HepG2 (cell line): Measurements from ENCODE around the gene RFTN1. TPM values are rescaled to one million over a fixed set of nuclear protein-coding genes. Genes with fewer than 3 reads are reported as not detected.

ENCODE experiments used
- ATAC-seq: fragments of 200-7000 bp; cut with Tn5 transposase; 3 replicates; pipeline ENCODE4 v1.9.1; 2020; ENCODE audit warnings: mild to moderate bottlenecking, moderate library complexity
- BruUV-seq: library from RNA; stranded (reverse); fragments of 400-500 nt; replicated peaks from 2 replicates; lab custom pipeline; 2021; lab: Mats Ljungman, UMichigan
- CTCF ChIA-PET: fragments of 300-600 bp; formaldehyde crosslinking; extraction: SDS; loops from one replicate; lab custom pipeline; 2021; ENCODE audit warnings: low total read pairs, inconsistent platforms, low intra/inter-chr PET ratio; lab: Yijun Ruan, JAX
- POLR2A ChIA-PET: fragments of 350-600 bp; sonication (Branson Sonifier 250); formaldehyde crosslinking; loops from one replicate; lab custom pipeline; 2020; ENCODE audit warnings: antibody characterized with exemption, inconsistent platforms; lab: Yijun Ruan, JAX
- DNase-seq: peaks from one replicate; pipeline ENCODE4 v3.0.0-alpha.2; 2015; ENCODE audit warnings: low spot score
- FAIRE-seq: peaks from 3 replicates; lab custom pipeline; 2011; peaks lifted over from hg19 to GRCh38; lab: Jason Lieb, UNC
- H2AFZ ChIP-seq: one replicate; pipeline ENCODE4 v1.6.1; 2011; ENCODE audit warnings: low read length, inconsistent platforms
- H3K27ac ChIP-seq: fragments of 300-600 bp; 3 replicates; pipeline ENCODE4 v1.8.0; 2011; ENCODE audit warnings: mixed run types, mild to moderate bottlenecking, mixed read lengths, low read length, inconsistent platforms; ENCODE audit not compliant: insufficient read depth; ENCODE audit errors: extremely low read length
- H3K27me3 ChIP-seq, 2 experiments: fragments of 200-600 bp in 1 of 2; 2 replicates in 1 of 2; 3 replicates in 1 of 2; pipeline versions ENCODE4 v1.6.0 to v1.8.0; 2011; ENCODE audit warnings: low read length in 2 of 2, mild to moderate bottlenecking in 2 of 2, moderate library complexity in 2 of 2, inconsistent platforms in 1 of 2; ENCODE audit not compliant: insufficient read depth in 2 of 2, control insufficient read depth in 1 of 2
- H3K36me3 ChIP-seq, 2 experiments: fragments of 200-600 bp in 1 of 2; replicated peaks in 1 of 2; 2 replicates in 1 of 2; 3 replicates in 1 of 2; pipeline versions ENCODE4 v1.5.1 to v1.8.0; 2011; ENCODE audit warnings: low read length in 2 of 2, inconsistent platforms in 1 of 2; ENCODE audit not compliant: insufficient read depth in 2 of 2, control insufficient read depth in 1 of 2
- H3K4me1 ChIP-seq: 2 replicates; pipeline ENCODE4 v1.5.1; 2012; ENCODE audit warnings: low read length, inconsistent platforms; ENCODE audit not compliant: insufficient read depth
- H3K4me2 ChIP-seq: 2 replicates; pipeline ENCODE4 v1.6.0; 2011; ENCODE audit warnings: low read depth, low read length, inconsistent platforms
- H3K4me3 ChIP-seq, 3 experiments: fragments of 200-600 bp in 1 of 3; sonication (generic), shearing (Covaris generic) in 1 of 3; replicated peaks in 1 of 3; 2 replicates each; pipeline ENCODE4 v1.5.1; 2011 to 2016; ENCODE audit warnings: low read length in 3 of 3, inconsistent platforms in 2 of 3, low read depth in 2 of 3, mild to moderate bottlenecking in 2 of 3, control low read depth in 1 of 3, mixed read lengths in 1 of 3; ENCODE audit not compliant: insufficient read depth in 1 of 3
- H3K79me2 ChIP-seq: one replicate; pipeline ENCODE4 v1.6.1; 2011; ENCODE audit warnings: low read length, inconsistent platforms; ENCODE audit not compliant: insufficient read depth
- H3K9ac ChIP-seq: 2 replicates; pipeline ENCODE4 v1.6.0; 2011; ENCODE audit warnings: mild to moderate bottlenecking, low read depth, low read length, inconsistent platforms; ENCODE audit not compliant: insufficient read depth
- H3K9me3 ChIP-seq: 2 replicates; pipeline ENCODE4 v1.5.1; 2012; ENCODE audit warnings: mild to moderate bottlenecking, low read length
- H4K20me1 ChIP-seq: 2 replicates; pipeline ENCODE4 v1.6.0; 2011; ENCODE audit warnings: inconsistent platforms, mild to moderate bottlenecking, low read length, moderate library complexity; ENCODE audit not compliant: insufficient read depth
- DNMT3B ChIP-seq: conservative IDR thresholded peaks from 2 replicates; pipeline ENCODE4 v1.6.1; 2016; ENCODE audit warnings: missing biosample characterization, control low read depth
- ERF ChIP-seq: IDR thresholded peaks from 2 replicates; pipeline ENCODE4 v1.6.1; 2018; ENCODE audit warnings: missing biosample characterization, missing genetic modification reagents
- KDM2A ChIP-seq: sonication (generic); formaldehyde crosslinking; IDR thresholded peaks from 2 replicates; pipeline ENCODE4 v1.4.0; 2020; ENCODE audit warnings: low read depth, missing genetic modification reagents, borderline replicate concordance
- SOX5 ChIP-seq: IDR thresholded peaks from 2 replicates; pipeline ENCODE4 v1.6.1; 2016; ENCODE audit warnings: borderline replicate concordance
- SYNCRIP ChIP-seq: fragments of 200-400 bp; formaldehyde crosslinking; IDR thresholded peaks from 2 replicates; pipeline ENCODE4 v1.6.1; 2018; ENCODE audit warnings: mild to moderate bottlenecking, low read depth, low read length; ENCODE audit not compliant: insufficient read depth
- ZNF253 ChIP-seq: sonication (generic); formaldehyde crosslinking; IDR thresholded peaks from 2 replicates; pipeline ENCODE4 v1.8.0; 2022; ENCODE audit warnings: mild to moderate bottlenecking, missing genetic modification reagents, borderline replicate concordance
- ZNF362 ChIP-seq: sonication (generic); formaldehyde crosslinking; IDR thresholded peaks from 2 replicates; pipeline ENCODE4 v1.4.0; 2020; ENCODE audit warnings: missing genetic modification reagents, mild to moderate bottlenecking, borderline replicate concordance
- ZNF430 ChIP-seq: sonication (generic); formaldehyde crosslinking; IDR thresholded peaks from 2 replicates; pipeline ENCODE4 v1.9.0; 2021; ENCODE audit warnings: mild to moderate bottlenecking, missing genetic modification reagents
- ZNF441 ChIP-seq: sonication (generic); formaldehyde crosslinking; IDR thresholded peaks from 2 replicates; pipeline ENCODE4 v1.7.0; 2021; ENCODE audit warnings: missing genetic modification reagents, borderline replicate concordance
- ZNF672 ChIP-seq: sonication (generic); formaldehyde crosslinking; IDR thresholded peaks from 2 replicates; pipeline ENCODE4 v1.8.1; 2022; ENCODE audit warnings: missing genetic modification reagents
- WGBS: methylation state at CpG from one replicate; pipeline ENCODE4 v1.1.6; 2017; ENCODE audit warnings: low lambda C conversion rate; 5-methylcytosine and 5-hydroxymethylcytosine counted together
- in situ Hi-C: cut with HindIII; loops from 2 replicates; pipeline ENCODE4 v1.10.0; 2017; ENCODE audit warnings: low pct_unique_long_range_greater_than_20kb; ENCODE audit not compliant: extremely low pct_ligation_motif_present
- intact Hi-C: fragments of 100-400 bp; cut with micrococcal nuclease; formaldehyde crosslinking; loops from one replicate; pipeline ENCODE4 v1.10.0; 2022; ENCODE audit not compliant: unreplicated experiment
- polyA plus RNA-seq, 8 experiments: library from polyadenylated mRNA; depleted of rRNA in 3 of 8; stranded (reverse) in 7 of 8; unstranded in 1 of 8; fragments of >200 nt; fragmentation: Illumina TruSeq in 4 of 8; extraction: Trizol in 4 of 8; gene quantifications; 2 replicates each; pipeline versions ENCODE4 v1.2.1 to v1.2.3, GENCODE V29; 2011 to 2016; ENCODE audit warnings: low read depth in 4 of 8, missing spikeins in 1 of 8, mixed read lengths in 1 of 8; ENCODE audit not compliant: insufficient read depth in 1 of 8
- total RNA-seq, 5 experiments: library from RNA; depleted of rRNA; stranded (reverse); fragments of >200 nt; fragmentation: Illumina TruSeq; extraction: Trizol; gene quantifications; 2 replicates each; pipeline ENCODE4 v1.2.3, GENCODE V29; 2016; ENCODE audit warnings: low read depth in 1 of 5
- TF ChIP-seq, protein P1 (sequence below): IDR thresholded peaks from 2 replicates; pipeline ENCODE4 v1.6.1; 2018; ENCODE audit warnings: missing genetic modification reagents

The RFTN1 gene
- total and polyA plus RNA-seq, 2 of the 13 experiments (the other 11 are each of a cell fraction or from before 2014, with no cell fraction given): not detected

- H2AFZ ChIP-seq: no peak overlapping the region
Observed at GRCh38 chr3:16429086-16429485, 84.4 kb downstream of the RFTN1 start.

More at GRCh38 chr3:16429086-16429485, 84.4 kb downstream of the RFTN1 start:
- no peak for ATAC-seq
- Histone ChIP-seq H3K4me2 (no peak overlapping the region), H3K9me3 (no peaks in the 10 kb centered on the region), H3K36me3 (no peaks in the 10 kb centered on the region), H3K4me3 (no peak overlapping the region), H3K4me1 (no peaks in the 10 kb centered on the region), H3K27me3 (peaks cover 1 to 10% of the 10 kb centered on the region in 2 experiments; a peak in 4 of 5 replicates), H4K20me1 (no peaks in the 10 kb centered on the region), H3K79me2 (no peaks in the 10 kb centered on the region), H3K9ac (no peak overlapping the region), H3K27ac (no peak overlapping the region)
- in situ Hi-C loops (no loop called here), intact Hi-C loops (no loop called here)
- no peak for TF ChIP-seq SYNCRIP
- TF ChIP-seq ZNF362 (CRISPR knock-in tag): no peak
- no peak for TF ChIP-seq KDM2A (CRISPR knock-in tag)
- TF ChIP-seq SOX5 (CRISPR knock-in tag): no peak
- no peak for TF ChIP-seq ZNF441
- no peak for TF ChIP-seq ERF (CRISPR knock-in tag)
- TF ChIP-seq ZNF430: no peak
- no peak for TF ChIP-seq ZNF672 (CRISPR knock-in tag)
- TF ChIP-seq, protein P1, sequence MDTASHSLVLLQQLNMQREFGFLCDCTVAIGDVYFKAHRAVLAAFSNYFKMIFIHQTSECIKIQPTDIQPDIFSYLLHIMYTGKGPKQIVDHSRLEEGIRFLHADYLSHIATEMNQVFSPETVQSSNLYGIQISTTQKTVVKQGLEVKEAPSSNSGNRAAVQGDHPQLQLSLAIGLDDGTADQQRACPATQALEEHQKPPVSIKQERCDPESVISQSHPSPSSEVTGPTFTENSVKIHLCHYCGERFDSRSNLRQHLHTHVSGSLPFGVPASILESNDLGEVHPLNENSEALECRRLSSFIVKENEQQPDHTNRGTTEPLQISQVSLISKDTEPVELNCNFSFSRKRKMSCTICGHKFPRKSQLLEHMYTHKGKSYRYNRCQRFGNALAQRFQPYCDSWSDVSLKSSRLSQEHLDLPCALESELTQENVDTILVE: no peak
- TF ChIP-seq ZNF253: no peak
- no peak for TF ChIP-seq DNMT3B (CRISPR knock-in tag)
- ChIA-PET CTCF (no interaction called here), POLR2A (no interaction called here)
- no peak for FAIRE-seq
- 0% methylated on average over 1 of the region's 1 CpG for WGBS
- no TSS peak for BruUV-seq
- DNase-seq: no peak
